IMR-90 (cell line): ENCODE measurements around the gene PLCB4.

ENCODE experiments used
- BHLHE40 ChIP-seq: fragments of 150-350 bp; IDR thresholded peaks from 2 replicates; pipeline ENCODE4 v1.6.1; 2016; ENCODE audit warnings: mild to moderate bottlenecking, low read depth, low read length
- CEBPB ChIP-seq: IDR thresholded peaks from 2 replicates; pipeline ENCODE4 v1.6.1; 2012; ENCODE audit warnings: low read depth, low read length, improper control_type of control experiment
- CHD1 ChIP-seq: IDR thresholded peaks from 2 replicates; pipeline ENCODE4 v1.6.1; 2012; ENCODE audit warnings: low read depth, low read length, improper control_type of control experiment
- MAFK ChIP-seq: IDR thresholded peaks from 2 replicates; pipeline ENCODE4 v1.6.1; 2012; ENCODE audit warnings: low read depth, low read length, improper control_type of control experiment
- MAZ ChIP-seq: IDR thresholded peaks from 2 replicates; pipeline ENCODE4 v1.6.1; 2012; ENCODE audit warnings: low read depth, mild to moderate bottlenecking, low read length, improper control_type of control experiment, moderate library complexity, borderline replicate concordance
- MXI1 ChIP-seq: IDR thresholded peaks from 2 replicates; pipeline ENCODE4 v1.6.1; 2012; ENCODE audit warnings: low read depth, mild to moderate bottlenecking, low read length, moderate library complexity, borderline replicate concordance
- POLR2A ChIP-seq: IDR thresholded peaks from 2 replicates; pipeline ENCODE4 v1.6.1; 2012; ENCODE audit warnings: mild to moderate bottlenecking, low read depth, low read length
- RAD21 ChIP-seq: IDR thresholded peaks from 2 replicates; pipeline ENCODE4 v1.6.1; 2012; ENCODE audit warnings: low read length, improper control_type of control experiment
- RCOR1 ChIP-seq: IDR thresholded peaks from 2 replicates; pipeline ENCODE4 v1.6.1; 2012; ENCODE audit warnings: mild to moderate bottlenecking, low read length, improper control_type of control experiment; ENCODE audit not compliant: insufficient replicate concordance
- SMC3 ChIP-seq: fragments of 150-350 bp; IDR thresholded peaks from 2 replicates; pipeline ENCODE4 v1.6.1; 2016; ENCODE audit warnings: low read depth, mild to moderate bottlenecking, antibody characterized with exemption, low read length, moderate library complexity
- TF ChIP-seq, protein P1 (sequence below): conservative IDR thresholded peaks from 2 replicates; pipeline ENCODE4 v1.5.1; 2012; ENCODE audit warnings: mild to moderate bottlenecking, low read depth, low read length, improper control_type of control experiment
- TF ChIP-seq, protein P2 (sequence below): fragments of 150-350 bp; IDR thresholded peaks from 2 replicates; pipeline ENCODE4 v1.6.1; 2016; ENCODE audit warnings: low read depth, mild to moderate bottlenecking, low read length, moderate library complexity, borderline replicate concordance
- TF ChIP-seq, protein P3 (sequence below): fragments of 150-350 bp; IDR thresholded peaks from 2 replicates; pipeline ENCODE4 v1.6.1; 2017; ENCODE audit warnings: mild to moderate bottlenecking, antibody characterized with exemption, low read length, low read depth

DNA sequence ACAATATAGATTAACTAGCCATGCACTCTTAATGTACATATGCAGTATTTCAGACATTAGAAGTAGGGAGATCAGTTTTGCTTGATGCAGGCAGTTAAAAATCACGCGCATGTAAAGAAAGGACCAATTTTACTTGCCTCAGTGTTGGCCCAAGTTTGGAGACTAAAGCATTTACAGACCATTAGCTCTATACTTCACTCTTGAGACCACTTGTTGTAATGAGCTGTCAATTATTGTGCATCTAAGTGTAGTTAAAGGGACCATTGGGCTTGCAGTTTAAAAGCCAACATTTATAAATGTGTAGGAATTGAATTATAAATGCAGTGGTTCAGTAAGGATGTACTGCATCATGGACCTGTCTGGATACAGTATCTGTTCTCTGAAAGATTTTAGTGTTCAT, 53.7 kb downstream of the PLCB4 start:
- TF ChIP-seq CEBPB (no peak), POLR2A (no peak), BHLHE40 (no peak), RCOR1 (no peak), MAFK (no peak), MXI1 (no peak), MAZ (no peak), SMC3 (no peak), RAD21 (no peak), CHD1 (no peak)
- TF ChIP-seq, protein P1, sequence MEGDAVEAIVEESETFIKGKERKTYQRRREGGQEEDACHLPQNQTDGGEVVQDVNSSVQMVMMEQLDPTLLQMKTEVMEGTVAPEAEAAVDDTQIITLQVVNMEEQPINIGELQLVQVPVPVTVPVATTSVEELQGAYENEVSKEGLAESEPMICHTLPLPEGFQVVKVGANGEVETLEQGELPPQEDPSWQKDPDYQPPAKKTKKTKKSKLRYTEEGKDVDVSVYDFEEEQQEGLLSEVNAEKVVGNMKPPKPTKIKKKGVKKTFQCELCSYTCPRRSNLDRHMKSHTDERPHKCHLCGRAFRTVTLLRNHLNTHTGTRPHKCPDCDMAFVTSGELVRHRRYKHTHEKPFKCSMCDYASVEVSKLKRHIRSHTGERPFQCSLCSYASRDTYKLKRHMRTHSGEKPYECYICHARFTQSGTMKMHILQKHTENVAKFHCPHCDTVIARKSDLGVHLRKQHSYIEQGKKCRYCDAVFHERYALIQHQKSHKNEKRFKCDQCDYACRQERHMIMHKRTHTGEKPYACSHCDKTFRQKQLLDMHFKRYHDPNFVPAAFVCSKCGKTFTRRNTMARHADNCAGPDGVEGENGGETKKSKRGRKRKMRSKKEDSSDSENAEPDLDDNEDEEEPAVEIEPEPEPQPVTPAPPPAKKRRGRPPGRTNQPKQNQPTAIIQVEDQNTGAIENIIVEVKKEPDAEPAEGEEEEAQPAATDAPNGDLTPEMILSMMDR: no peak
- TF ChIP-seq, protein P2, sequence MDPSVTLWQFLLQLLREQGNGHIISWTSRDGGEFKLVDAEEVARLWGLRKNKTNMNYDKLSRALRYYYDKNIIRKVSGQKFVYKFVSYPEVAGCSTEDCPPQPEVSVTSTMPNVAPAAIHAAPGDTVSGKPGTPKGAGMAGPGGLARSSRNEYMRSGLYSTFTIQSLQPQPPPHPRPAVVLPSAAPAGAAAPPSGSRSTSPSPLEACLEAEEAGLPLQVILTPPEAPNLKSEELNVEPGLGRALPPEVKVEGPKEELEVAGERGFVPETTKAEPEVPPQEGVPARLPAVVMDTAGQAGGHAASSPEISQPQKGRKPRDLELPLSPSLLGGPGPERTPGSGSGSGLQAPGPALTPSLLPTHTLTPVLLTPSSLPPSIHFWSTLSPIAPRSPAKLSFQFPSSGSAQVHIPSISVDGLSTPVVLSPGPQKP: no peak
- TF ChIP-seq, protein P3, sequence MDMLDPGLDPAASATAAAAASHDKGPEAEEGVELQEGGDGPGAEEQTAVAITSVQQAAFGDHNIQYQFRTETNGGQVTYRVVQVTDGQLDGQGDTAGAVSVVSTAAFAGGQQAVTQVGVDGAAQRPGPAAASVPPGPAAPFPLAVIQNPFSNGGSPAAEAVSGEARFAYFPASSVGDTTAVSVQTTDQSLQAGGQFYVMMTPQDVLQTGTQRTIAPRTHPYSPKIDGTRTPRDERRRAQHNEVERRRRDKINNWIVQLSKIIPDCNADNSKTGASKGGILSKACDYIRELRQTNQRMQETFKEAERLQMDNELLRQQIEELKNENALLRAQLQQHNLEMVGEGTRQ: no peak
